ENCODE results near the gene DBNDD1.
"Not testable (repeated sequence)": the region's sequence is repeated elsewhere in the genome, so short reads cannot be mapped to it uniquely, and the experiment has no call there.

Gene DBNDD1

GRCh38 chr16:90011508-90011819 is 7.8 kb downstream of the DBNDD1 start:
- no peaks in the 10 kb centered on the region for H3K27me3 ChIP-seq (ENCODE audit: control insufficient read depth in 1 of 2, insufficient read depth in 2 of 2, low read length in 2 of 2)
- H3K9ac ChIP-seq (ENCODE audit: low read length in 2 of 2), result no peak overlapping the region
- H3K27ac ChIP-seq (ENCODE audit: low read length), result no peak overlapping the region
- H3K36me3 ChIP-seq (ENCODE audit: control insufficient read depth in 2 of 2, insufficient read depth in 2 of 2, low read length in 2 of 2), result no peaks in the 10 kb centered on the region
- no peaks in the 10 kb centered on the region for H3K4me1 ChIP-seq (ENCODE audit: control insufficient read depth, insufficient read depth, low read length)
- no peaks in the 10 kb centered on the region for H3K9me3 ChIP-seq (ENCODE audit: control insufficient read depth in 2 of 2, low read length in 2 of 2)
- no peak overlapping the region for H3K4me3 ChIP-seq (ENCODE audit: low read length in 2 of 2)

- no peak overlapping the region for H3K27ac ChIP-seq (ENCODE audit: low read length)
- H3K4me3 ChIP-seq (ENCODE audit: low read length in 2 of 2), result no peak overlapping the region
- H3K4me1 ChIP-seq (ENCODE audit: control insufficient read depth, insufficient read depth, low read length), result no peaks in the 10 kb centered on the region
- H3K36me3 ChIP-seq (ENCODE audit: control insufficient read depth in 2 of 2, insufficient read depth in 2 of 2, low read length in 2 of 2), result no peaks in the 10 kb centered on the region
- no peak overlapping the region for H3K9ac ChIP-seq (ENCODE audit: low read length in 2 of 2)
- no peaks in the 10 kb centered on the region for H3K9me3 ChIP-seq (ENCODE audit: control insufficient read depth in 2 of 2, low read length in 2 of 2)
- no peaks in the 10 kb centered on the region for H3K27me3 ChIP-seq (ENCODE audit: control insufficient read depth in 1 of 2, insufficient read depth in 2 of 2, low read length in 2 of 2)
Observed at GRCh38 chr16:90010676-90011507, 8.4 kb downstream of the DBNDD1 start.

GRCh38 chr16:90009172-90009899 is 9.9 kb downstream of the DBNDD1 start:
- no peak overlapping the region for H3K4me3 ChIP-seq (ENCODE audit: low read length in 2 of 2)
- no peak overlapping the region for H3K9ac ChIP-seq (ENCODE audit: low read length in 2 of 2)
- H3K36me3 ChIP-seq (ENCODE audit: control insufficient read depth in 2 of 2, insufficient read depth in 2 of 2, low read length in 2 of 2), result no peaks in the 10 kb centered on the region
- H3K27me3 ChIP-seq (ENCODE audit: control insufficient read depth in 1 of 2, insufficient read depth in 2 of 2, low read length in 2 of 2), result no peaks in the 10 kb centered on the region
- no peak overlapping the region for H3K27ac ChIP-seq (ENCODE audit: low read length)
- no peaks in the 10 kb centered on the region for H3K4me1 ChIP-seq (ENCODE audit: control insufficient read depth, insufficient read depth, low read length)
- H3K9me3 ChIP-seq (ENCODE audit: control insufficient read depth in 2 of 2, low read length in 2 of 2), result no peaks in the 10 kb centered on the region

- no peaks in the 10 kb centered on the region for H3K27me3 ChIP-seq (ENCODE audit: control insufficient read depth in 1 of 2, insufficient read depth in 2 of 2, low read length in 2 of 2)
- H3K4me3 ChIP-seq (ENCODE audit: low read length in 2 of 2), result no peak overlapping the region
Observed at GRCh38 chr16:90008708-90009145, 10.5 kb downstream of the DBNDD1 start.

GRCh38 chr16:90007635-90008234 is 11.5 kb downstream of the DBNDD1 start:
- not testable (repeated sequence) for H3K4me1 ChIP-seq (ENCODE audit: control insufficient read depth, insufficient read depth, low read length); H3K36me3 ChIP-seq (ENCODE audit: control insufficient read depth in 2 of 2, insufficient read depth in 2 of 2, low read length in 2 of 2); H3K27me3 ChIP-seq (ENCODE audit: control insufficient read depth in 1 of 2, insufficient read depth in 2 of 2, low read length in 2 of 2); H3K9ac ChIP-seq (ENCODE audit: low read length in 2 of 2); H3K4me3 ChIP-seq (ENCODE audit: low read length in 2 of 2); H3K9me3 ChIP-seq (ENCODE audit: control insufficient read depth in 2 of 2, low read length in 2 of 2); H3K27ac ChIP-seq (ENCODE audit: low read length)

More at GRCh38 chr16:90008708-90009145, 10.5 kb downstream of the DBNDD1 start:
- Histone ChIP-seq H3K4me1 (ENCODE audit: control insufficient read depth, insufficient read depth, low read length) (no peaks in the 10 kb centered on the region), H3K27ac (ENCODE audit: low read length) (no peak overlapping the region), H3K36me3 (ENCODE audit: control insufficient read depth in 2 of 2, insufficient read depth in 2 of 2, low read length in 2 of 2) (no peaks in the 10 kb centered on the region), H3K9ac (ENCODE audit: low read length in 2 of 2) (no peak overlapping the region), H3K9me3 (ENCODE audit: control insufficient read depth in 2 of 2, low read length in 2 of 2) (no peaks in the 10 kb centered on the region)

- H3K36me3 ChIP-seq (ENCODE audit: control insufficient read depth in 2 of 2, insufficient read depth in 2 of 2, low read length in 2 of 2), result peaks cover 0 to 2% of the 10 kb centered on the region in 2 donors
- H3K9me3 ChIP-seq (ENCODE audit: control insufficient read depth in 2 of 2, low read length in 2 of 2), result no peaks in the 10 kb centered on the region
- no peaks in the 10 kb centered on the region for H3K4me1 ChIP-seq (ENCODE audit: control insufficient read depth, insufficient read depth, low read length)
- no peak overlapping the region for H3K27ac ChIP-seq (ENCODE audit: low read length)
- H3K9ac ChIP-seq (ENCODE audit: low read length in 2 of 2), result no peak overlapping the region
- no peak overlapping the region for H3K4me3 ChIP-seq (ENCODE audit: low read length in 2 of 2)
- no peaks in the 10 kb centered on the region for H3K27me3 ChIP-seq (ENCODE audit: control insufficient read depth in 1 of 2, insufficient read depth in 2 of 2, low read length in 2 of 2)
Observed at GRCh38 chr16:90007015-90007414, 12.2 kb downstream of the DBNDD1 start.

- H3K9ac ChIP-seq (ENCODE audit: low read length in 2 of 2), result no peak overlapping the region
- peaks cover 0 to 2% of the 10 kb centered on the region in 2 donors for H3K36me3 ChIP-seq (ENCODE audit: control insufficient read depth in 2 of 2, insufficient read depth in 2 of 2, low read length in 2 of 2)
- H3K27me3 ChIP-seq (ENCODE audit: control insufficient read depth in 1 of 2, insufficient read depth in 2 of 2, low read length in 2 of 2), result no peaks in the 10 kb centered on the region
- H3K27ac ChIP-seq (ENCODE audit: low read length), result no peak overlapping the region
- H3K4me1 ChIP-seq (ENCODE audit: control insufficient read depth, insufficient read depth, low read length), result no peaks in the 10 kb centered on the region
- H3K4me3 ChIP-seq (ENCODE audit: low read length in 2 of 2), result no peak overlapping the region
- H3K9me3 ChIP-seq (ENCODE audit: control insufficient read depth in 2 of 2, low read length in 2 of 2), result no peaks in the 10 kb centered on the region
Observed at GRCh38 chr16:90005956-90006663, 13.1 kb downstream of the DBNDD1 start.

GRCh38 chr16:90004577-90004976 is 14.7 kb downstream of the DBNDD1 start:
- Histone ChIP-seq H3K4me1 (ENCODE audit: control insufficient read depth, insufficient read depth, low read length) (no peaks in the 10 kb centered on the region), H3K27ac (ENCODE audit: low read length) (no peak overlapping the region), H3K9ac (ENCODE audit: low read length in 2 of 2) (no peak overlapping the region)

GRCh38 chr16:90002759-90003158 is 16.5 kb downstream of the DBNDD1 start:
- no peak overlapping the region for H3K9ac ChIP-seq (ENCODE audit: low read length in 2 of 2)

More at GRCh38 chr16:90004577-90004976, 14.7 kb downstream of the DBNDD1 start:
- peaks cover 3 to 7% of the 10 kb centered on the region in 2 donors for H3K36me3 ChIP-seq (ENCODE audit: control insufficient read depth in 2 of 2, insufficient read depth in 2 of 2, low read length in 2 of 2)
- H3K4me3 ChIP-seq (ENCODE audit: low read length in 2 of 2), result no peak overlapping the region
- no peaks in the 10 kb centered on the region for H3K9me3 ChIP-seq (ENCODE audit: control insufficient read depth in 2 of 2, low read length in 2 of 2)
- H3K27me3 ChIP-seq (ENCODE audit: control insufficient read depth in 1 of 2, insufficient read depth in 2 of 2, low read length in 2 of 2), result no peaks in the 10 kb centered on the region

GRCh38 chr16:90001761-90002503 is 17.3 kb downstream of the DBNDD1 start:
- no peaks in the 10 kb centered on the region for H3K27me3 ChIP-seq (ENCODE audit: control insufficient read depth in 1 of 2, insufficient read depth in 2 of 2, low read length in 2 of 2)
- H3K27ac ChIP-seq (ENCODE audit: low read length), result no peak overlapping the region
- H3K4me3 ChIP-seq (ENCODE audit: low read length in 2 of 2), result no peak overlapping the region
- no peaks in the 10 kb centered on the region for H3K4me1 ChIP-seq (ENCODE audit: control insufficient read depth, insufficient read depth, low read length)
- H3K9ac ChIP-seq (ENCODE audit: low read length in 2 of 2), result no peak overlapping the region
- peaks cover 3 to 7% of the 10 kb centered on the region in 2 donors for H3K36me3 ChIP-seq (ENCODE audit: control insufficient read depth in 2 of 2, insufficient read depth in 2 of 2, low read length in 2 of 2)
- no peaks in the 10 kb centered on the region for H3K9me3 ChIP-seq (ENCODE audit: control insufficient read depth in 2 of 2, low read length in 2 of 2)

More at GRCh38 chr16:90002759-90003158, 16.5 kb downstream of the DBNDD1 start:
- H3K4me1 ChIP-seq (ENCODE audit: control insufficient read depth, insufficient read depth, low read length), result no peaks in the 10 kb centered on the region
- H3K9me3 ChIP-seq (ENCODE audit: control insufficient read depth in 2 of 2, low read length in 2 of 2), result no peaks in the 10 kb centered on the region
- H3K36me3 ChIP-seq (ENCODE audit: control insufficient read depth in 2 of 2, insufficient read depth in 2 of 2, low read length in 2 of 2), result peaks cover 3 to 7% of the 10 kb centered on the region in 2 donors
- no peaks in the 10 kb centered on the region for H3K27me3 ChIP-seq (ENCODE audit: control insufficient read depth in 1 of 2, insufficient read depth in 2 of 2, low read length in 2 of 2)
- no peak overlapping the region for H3K4me3 ChIP-seq (ENCODE audit: low read length in 2 of 2)
- H3K27ac ChIP-seq (ENCODE audit: low read length), result no peak overlapping the region

Data from stomach smooth muscle (tissue), 2 donors.